NOMO-1 treated with DMSO at 0.1 percent for 48 hours (cell line): ENCODE measurements around the gene ZFYVE19.

ENCODE experiments used
- DNase-seq: peaks from one replicate; lab custom pipeline; 2025; ENCODE audit not compliant: unreplicated experiment; lab: John Stamatoyannopoulos, UW

Gene ZFYVE19

DNA sequence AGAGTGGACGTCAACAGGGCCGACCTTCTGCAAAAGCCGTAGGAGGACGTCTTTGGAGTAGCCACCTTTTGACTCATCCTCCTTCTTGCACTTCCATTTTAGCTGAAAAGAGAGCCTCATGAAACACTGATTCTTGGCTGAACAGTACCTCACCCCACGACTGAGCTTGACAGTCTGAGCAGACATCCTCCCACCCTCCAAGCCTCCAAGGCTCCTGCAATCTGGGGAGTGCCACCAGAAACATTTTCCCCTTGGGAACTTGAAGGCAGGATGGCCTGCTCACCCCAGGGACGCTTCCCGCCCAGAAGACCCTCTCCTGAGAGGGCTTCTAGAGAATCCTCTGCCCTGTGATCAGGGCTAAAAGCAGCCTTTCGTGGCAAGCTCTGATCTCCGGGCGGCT lies 31.9 kb upstream of the ZFYVE19 start:
- DNase-seq = no peak

DNA sequence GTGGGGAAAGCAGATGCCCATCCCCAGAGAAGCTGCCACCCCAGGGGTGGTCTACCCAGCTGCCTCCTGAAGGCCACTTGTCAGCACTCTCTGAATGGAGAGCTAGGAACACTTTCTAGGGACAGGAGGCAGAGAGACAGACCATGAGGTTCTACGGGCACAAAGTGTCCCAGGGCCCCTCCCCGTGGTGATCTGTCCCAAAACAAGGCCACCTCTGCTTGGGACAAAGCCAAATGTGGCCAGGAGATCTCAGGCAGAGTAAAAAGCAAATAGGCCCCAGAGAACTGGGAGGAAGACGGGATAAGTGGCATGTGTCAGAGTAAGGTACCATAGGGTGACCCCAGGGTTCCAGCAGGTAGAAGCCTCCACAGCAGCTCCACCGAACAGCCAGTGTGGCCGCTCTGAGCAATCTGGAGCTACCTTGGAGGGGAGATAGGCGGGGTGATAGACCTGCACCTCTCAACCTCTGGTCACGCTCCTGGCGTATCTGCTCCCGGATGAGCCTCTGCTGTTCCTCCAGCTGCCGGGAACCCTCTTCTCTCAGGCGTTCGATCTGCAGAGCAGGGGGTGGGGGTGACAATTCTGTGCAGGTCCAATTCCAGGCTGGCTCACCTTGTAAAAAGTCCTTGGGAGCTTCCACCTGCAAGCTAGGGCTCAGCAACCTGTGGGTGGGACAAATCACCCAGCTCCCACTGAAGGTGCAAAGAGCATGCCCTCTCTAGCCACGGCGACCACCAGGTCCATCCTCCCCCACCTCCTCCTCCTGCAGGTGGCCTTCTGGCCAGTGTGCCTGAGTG lies 31.0 kb upstream of the ZFYVE19 start:
- no peak for DNase-seq

DNA sequence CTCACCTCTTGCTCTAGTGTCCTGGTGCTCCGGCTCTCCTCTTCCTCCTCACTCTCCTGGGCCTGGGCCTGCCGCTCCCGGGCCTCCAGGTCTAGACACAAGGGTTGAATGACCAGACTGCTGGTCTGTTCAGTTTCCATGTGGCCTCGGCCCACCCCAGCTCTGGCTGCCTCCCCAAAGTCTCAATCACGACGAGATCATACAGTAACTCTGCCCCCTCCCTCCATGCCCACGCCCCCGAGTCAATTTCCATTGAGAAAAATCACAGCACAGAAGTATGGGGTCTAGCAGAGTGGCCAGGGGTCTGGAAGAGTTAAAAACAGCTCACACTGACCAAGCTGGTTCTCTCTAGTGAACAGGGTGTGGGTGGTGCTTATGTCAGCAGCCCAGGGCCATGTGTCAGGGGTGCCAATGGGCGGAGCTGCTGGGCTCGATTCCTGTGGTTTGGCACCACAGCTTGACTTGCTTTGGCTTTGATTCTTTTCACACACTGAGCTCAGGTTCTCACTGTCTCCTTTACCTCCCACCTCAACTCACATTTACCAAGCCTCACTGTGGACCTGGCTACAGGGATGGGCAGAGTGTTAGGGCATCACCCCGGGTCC lies 30.2 kb upstream of the ZFYVE19 start:
- no peak for DNase-seq

DNA sequence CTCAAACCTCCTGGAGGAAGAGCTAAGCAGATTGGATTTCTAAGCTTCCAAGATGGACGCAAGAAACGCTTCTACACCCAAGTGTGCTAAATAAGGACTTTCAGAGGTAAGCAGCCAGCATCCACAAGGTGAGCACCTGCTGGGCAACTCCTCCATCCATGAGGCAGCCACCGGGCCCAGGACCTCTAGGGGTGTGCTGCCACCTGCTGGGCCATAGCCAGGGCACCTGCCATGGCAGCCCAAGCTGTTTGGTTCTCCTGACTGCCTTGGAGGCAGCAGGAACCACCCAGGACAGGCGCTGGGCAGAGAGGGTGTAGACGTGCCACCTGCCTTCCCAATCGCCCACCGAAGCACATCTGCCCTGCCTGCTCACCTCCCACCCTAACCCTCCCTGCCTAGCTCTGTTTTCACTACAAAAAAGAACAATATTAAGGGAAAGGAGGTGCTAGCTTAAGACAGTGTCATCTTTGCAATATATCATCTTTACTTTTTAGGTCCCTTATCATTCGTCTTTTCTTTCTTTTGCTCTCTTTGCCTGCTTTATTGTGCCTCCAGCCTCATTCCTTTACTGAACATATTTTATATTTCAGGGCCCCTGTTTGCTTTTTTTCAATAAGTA lies 24.2 kb upstream of the ZFYVE19 start:
- DNase-seq = peak; percentile 15

DNA sequence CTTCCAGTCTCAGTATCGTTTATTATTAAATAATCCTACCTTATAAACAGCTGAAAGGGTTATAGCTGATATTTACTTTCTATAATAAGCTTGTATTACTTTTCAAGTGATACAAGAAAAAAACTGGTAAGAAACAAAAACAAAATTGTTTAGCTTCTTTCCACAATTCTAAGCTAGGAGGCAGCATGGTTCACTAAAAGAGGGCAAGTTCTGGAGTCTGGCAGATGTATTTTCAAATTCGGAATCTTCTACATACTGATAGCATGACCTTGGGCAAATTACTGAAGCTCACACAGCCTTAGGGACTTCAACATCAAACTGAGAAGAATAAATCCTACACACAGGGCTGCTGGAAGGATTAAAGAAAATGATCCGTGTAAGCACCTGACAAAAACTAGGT lies 21.7 kb upstream of the ZFYVE19 start:
- DNase-seq = no peak

DNA sequence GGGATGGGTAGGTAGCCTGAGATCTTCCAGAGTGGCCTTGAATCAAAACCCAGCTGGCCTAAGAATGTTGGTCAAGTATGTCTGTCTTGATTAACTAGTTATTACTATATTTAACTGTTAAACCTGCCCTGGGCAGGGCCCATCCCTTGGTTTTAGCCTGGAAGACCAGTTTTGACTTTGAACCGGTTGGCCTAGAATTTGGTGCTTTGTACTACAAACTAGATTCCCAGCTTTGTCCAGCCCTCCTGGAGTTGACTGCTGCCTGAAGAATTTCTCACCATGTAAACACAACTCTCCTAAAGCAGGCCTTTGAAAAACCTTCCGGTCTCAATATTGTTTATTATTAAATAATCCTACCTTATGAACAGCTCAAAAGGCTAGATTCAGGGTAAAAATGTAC lies 21.1 kb upstream of the ZFYVE19 start:
- DNase-seq = no peak

DNA sequence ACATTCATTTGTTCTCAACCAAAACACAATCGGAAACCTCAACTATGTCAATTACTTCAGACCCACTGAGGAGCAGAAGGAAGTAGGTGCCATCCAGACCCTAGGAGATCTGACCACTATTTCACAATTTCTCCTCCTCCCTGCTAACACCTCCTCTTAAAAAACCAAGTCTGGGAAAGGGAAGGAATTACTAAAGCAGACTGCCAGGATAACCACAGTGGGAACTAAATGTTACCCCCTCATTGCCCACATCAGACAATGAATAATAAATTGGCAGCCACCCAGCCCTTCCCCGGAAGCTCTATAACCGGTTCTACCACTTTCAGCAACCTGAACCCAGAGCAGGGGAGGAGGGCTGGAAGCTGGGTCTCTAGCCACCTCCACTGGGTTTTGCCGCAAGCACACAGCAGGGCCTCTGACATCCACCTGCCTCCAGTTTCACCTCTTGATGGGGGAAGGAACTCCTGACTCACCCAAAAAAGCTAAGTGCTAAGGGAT lies 19.5 kb upstream of the ZFYVE19 start:
- peak; percentile 43 for DNase-seq

DNA sequence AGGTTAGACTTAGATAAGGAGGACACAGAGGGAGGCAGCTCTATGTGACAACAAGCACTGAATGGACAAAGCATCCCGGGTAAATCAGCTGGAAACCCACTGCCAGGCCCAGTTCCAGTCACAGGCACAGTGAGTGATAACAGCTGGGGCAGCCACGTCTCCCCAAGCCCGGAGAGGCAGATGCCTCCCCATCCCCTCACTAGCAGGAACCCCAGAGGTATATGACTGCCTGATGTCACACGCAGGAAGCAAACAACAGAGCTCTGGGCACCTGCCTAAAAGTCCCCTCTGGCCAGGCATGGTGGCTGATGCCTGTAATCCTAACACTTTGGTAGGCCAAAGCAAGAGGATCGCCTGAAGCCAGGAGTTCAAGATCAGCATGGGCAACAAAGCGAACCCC lies 18.9 kb upstream of the ZFYVE19 start:
- DNase-seq = no peak

DNA sequence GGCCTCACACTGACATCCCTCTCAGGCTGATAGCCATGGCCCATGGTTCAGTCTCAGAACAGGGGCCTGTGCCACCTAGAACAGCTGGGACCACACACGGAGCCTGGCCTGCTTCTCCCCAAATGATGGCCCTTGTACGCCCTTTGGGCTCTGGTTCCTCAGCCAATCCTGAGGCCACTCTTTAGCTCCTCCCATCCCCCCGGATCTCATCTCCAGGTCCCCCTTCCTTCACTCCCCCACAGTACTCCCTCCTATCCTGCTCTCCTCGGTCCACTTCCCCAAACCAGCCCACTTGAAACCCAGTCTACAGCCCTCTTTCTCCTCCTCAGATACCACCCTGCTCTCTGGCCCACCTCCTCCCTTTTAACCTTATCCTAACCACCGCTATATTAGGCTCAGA lies 17.8 kb upstream of the ZFYVE19 start:
- DNase-seq = no peak

DNA sequence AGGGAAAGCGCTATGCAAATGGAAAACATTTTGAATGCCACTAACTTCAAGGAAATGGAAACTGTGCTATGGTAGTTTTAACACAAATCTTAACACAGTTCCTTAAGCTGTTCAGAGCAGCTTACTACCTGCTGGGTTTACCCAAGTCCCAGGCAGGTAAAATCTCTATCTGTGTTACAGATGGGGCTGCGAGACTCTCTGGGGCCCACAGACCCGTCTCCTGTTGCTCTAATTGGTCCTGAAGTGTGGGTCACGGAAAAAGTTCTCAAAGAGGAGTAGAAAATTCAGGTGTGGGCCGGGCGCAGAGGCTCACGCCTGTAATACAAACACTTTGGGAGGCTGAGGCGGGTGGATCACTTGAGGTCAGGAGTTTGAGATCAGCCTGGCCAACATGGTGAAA lies 16.9 kb upstream of the ZFYVE19 start:
- no peak for DNase-seq

DNA sequence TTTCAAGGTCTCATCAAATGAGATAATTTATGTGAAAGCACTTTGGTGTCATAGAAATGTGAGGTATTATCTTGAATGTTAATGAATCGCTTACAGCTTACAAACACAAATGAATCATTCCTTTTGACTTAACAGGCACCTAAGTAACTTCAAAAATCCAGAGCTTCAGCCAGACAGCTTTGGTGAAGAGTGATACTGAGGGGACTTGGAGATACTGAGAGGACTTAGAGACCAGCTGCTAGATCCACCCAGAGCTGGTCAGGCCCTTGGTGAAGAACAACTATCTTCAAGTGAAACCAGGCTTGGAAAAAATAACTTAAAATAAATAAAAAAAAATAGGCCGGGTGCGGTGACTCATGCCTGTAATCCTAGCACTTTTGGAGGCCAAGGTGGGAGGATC lies 16.2 kb upstream of the ZFYVE19 start:
- DNase-seq = no peak

DNA sequence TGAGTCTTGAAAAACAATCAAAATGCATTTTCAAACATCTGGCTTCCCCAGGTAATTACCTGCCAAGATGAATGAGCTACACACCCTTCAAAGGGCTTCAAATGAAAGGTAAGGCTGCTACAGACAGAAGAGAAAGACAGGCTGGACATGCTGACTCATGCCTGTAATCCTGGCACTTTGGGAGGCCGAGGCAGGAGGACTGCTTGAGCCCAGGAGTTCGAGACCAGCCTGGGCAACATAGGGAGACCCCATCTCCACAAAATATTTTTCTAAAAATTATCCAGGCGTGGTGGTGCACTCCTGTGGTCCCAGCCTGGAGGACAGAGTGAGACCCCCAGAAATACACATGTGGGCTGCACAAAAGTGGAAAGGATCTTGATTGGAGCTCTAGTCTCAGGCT lies 14.5 kb upstream of the ZFYVE19 start:
- no peak for DNase-seq

DNA sequence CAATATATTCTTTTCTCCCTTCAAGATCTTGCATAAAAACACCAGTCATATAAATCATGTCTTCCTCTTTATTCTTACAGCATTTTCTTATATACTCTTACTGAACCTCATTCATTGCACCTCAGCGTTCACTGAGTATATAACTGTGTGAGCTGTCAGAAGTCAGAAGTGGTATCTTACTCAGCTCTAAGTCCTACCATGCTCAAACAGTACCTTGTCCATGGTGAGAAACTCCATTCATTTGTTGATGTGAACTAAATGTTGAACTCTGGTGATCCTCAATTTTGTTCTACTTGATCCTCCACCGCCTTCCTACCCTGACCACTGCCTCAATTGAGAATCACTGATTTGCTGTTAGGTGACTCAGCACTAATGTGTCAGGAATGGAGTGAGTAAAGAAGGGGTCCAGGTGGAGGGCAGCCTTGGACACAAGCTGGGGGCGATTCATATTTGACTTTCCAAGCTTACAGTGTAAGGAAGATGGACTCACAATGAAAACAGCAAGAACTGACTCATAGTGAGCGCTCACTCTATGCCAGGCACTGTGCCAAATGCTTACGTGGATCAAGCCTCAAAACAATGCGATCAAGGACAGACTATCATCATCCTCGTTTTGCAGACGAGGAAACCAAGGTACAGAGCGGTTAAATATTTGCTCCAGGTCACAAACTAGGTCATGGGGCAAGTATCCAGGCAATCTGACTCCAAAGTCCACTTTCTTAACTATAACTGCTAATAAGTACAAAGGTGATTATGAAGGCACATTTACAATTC lies 13.5 kb upstream of the ZFYVE19 start:
- no peak for DNase-seq

DNA sequence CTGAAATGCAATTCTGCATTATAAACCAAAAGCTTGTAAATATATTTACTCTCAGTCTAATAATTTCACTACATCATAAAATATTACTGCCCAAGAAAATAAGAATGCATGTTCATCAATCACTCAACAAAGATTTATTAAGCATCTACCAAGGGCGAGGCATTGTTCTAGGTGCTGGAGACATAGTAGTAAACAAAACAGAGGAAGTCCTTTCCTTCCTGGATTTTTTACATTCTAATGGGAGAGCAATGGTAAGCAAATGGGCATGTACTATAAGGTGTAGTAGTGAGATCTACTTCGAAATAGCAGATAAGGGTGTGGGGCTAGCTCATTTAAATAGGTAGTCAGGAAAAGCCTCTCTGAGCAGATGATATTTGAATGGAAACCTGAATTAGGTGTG lies 10.8 kb upstream of the ZFYVE19 start:
- DNase-seq = no peak

DNA sequence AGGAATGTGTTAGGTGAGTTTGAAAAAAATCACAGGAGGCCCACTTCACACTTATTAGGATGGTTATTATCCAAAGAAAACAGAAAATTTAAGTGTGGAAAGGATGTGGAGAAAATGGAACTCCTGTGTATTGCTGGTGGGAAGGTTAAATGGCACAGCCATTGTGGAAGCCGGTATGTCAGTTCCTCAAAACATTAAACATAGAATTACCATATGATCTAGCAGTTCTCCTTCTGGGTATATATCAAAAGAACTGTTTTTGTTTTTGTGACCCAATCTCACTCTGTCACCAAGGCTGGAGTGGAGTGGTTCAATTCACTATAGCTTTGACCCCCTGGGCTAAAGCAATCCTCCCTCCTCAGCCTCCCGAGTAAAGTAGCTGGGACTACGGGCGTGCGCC lies 10.4 kb upstream of the ZFYVE19 start:
- DNase-seq = no peak

DNA sequence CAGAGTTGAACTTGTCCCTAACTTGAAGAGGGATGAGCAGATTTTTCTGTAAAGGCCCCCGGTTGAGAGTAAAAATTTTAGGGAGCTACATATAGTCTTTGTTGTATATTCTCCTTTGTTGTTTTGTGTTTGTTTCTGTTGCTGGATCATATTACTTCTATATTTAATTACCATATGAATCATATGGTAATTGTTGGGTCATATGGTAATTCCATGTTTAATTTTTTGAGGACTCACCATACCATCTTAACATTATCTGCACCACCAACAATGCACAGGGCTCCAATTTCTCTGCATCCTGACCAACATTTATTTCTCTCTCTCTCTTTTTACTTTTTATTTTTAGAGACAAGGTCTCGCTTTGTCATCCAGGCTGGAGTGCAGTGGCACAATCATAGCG lies 7.4 kb upstream of the ZFYVE19 start:
- DNase-seq = no peak

DNA sequence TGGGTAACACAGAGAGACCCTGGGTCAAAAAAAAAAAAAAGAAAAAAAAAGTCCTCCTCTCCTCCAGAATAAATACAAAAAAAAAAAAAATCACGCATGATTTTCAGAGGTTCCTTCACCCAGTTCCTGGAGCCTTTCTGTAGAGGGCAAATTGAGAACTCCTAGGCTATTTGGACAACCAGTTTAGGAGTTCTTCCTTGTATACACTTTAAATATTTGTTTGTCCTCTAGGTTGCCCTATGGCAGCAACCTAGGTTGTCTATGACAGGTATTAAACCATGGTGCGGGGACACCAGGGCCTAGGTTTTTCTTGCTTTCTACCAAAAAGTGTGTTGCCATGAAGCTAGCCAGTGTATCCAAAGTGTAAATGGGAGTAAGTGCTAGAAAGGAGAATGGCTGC lies 3.8 kb upstream of the ZFYVE19 start:
- no peak for DNase-seq

DNA sequence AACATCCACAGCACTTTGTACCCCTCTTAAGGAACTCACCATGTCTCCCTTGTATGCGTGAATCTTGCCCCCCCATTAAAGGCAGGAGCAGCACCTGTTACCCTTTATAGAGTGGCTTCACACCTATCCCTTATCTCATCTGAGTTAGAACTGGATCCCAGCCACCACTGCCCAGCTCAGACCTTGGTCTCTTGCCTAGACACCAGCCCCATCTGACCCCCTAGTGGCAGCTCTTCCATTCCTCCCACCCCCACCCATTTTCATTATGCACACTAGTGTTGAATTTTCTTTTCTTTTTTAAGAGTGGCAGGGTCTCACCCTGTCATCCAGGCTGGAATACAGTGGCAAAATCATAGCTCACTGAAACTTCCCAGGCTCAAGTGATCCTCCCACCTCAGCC lies 3.2 kb upstream of the ZFYVE19 start:
- no peak for DNase-seq

DNA sequence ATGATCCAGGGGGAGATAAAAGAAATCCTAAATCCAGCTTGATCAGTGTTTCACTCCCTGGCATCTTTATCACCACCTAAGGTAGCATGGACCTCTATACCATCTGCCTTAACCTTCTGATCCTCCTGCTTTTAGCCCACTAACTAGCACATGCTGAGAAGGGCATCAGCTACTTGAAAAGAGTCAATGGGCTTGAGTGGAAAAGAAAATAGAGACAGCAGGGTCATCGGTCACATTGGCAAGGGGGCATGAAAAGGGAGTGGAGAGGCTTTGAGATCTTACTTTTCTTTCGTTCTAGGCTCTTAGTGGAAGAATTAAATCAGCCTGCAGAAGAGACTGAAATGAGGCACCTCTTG lies 239 bp upstream of the ZFYVE19 start:
- no peak for DNase-seq

DNA sequence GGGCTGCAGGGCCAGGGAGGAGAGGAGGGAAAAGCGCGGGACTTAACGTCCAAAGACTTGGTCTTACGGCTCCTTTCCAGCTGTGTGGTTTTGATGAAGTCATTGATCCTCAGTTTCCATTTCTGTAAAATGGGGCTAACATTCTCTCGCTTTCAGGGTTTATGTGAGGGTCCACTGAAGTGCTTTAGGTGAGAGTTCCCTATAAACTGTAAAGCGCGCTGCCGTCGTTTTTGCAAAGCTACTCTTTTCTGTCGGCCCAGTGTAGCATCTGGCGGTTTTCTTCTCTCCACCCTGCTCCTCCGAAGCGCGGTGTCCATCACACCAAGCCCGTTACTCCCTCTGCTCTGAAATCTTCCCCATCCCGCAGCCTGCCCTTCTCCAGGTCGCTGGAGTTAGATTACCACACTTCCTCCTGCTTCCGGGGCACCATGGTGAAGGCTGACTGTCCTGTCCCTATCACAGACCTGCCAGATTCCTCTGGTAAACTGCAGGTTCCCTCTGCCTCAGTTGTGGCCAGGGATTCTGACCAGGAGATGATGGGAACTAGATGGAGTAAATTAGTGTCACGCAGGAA lies 1.1 kb downstream of the ZFYVE19 start:
- DNase-seq = no peak

DNA sequence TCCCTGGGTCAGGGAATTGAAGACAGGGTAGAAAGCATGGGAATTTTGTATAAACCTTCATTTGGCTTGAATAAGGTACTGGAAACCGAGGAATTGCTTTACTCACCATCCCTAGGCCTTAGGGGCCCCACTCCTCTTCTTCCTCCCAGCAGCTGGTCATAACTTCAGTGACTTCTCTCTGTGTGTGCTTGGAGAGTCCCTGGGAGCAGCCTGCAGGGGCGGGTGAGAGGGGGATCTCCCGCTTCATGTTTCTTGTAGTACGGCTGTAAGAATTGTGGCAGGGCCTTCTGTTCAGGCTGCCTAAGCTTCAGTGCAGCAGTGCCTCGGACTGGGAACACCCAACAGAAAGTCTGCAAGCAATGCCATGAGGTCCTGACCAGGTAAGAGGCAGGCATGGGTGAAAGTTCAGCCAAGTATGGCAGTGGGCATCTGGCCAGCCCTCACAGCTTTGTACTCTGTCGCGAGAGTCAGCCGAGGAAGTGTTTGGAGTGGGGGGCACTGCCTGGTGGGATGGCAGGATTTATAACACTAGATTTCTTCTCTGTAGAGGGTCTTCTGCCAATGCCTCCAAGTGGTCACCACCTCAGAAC lies 2.1 kb downstream of the ZFYVE19 start:
- DNase-seq = no peak
